ENCODE data around the gene ACOT9.

- TF ChIP-seq KAT2A (conservative IDR thresholded peaks at IDR 0.05; ENCODE audit: control insufficient read depth, low read depth, low read length), result no peak
- TF ChIP-seq CEBPB (IDR thresholded peaks at IDR 0.05; ENCODE audit: borderline replicate concordance in 1 of 2, low read depth in 2 of 2, low read length in 2 of 2), result no peak
- no peak for TF ChIP-seq ESRRA (IDR thresholded peaks at IDR 0.05; ENCODE audit: low read length)
- TF ChIP-seq EGR1 (IDR thresholded peaks at IDR 0.05; ENCODE audit: borderline replicate concordance in 1 of 2, low read depth in 2 of 2, low read length in 2 of 2), result no peak
- no peak for TF ChIP-seq TAF1 (IDR thresholded peaks at IDR 0.05; ENCODE audit: borderline replicate concordance, low read depth, low read length)
- no peak for TF ChIP-seq NFYB (IDR thresholded peaks at IDR 0.05; ENCODE audit: insufficient read depth, low read depth, low read length)
- no peak for TF ChIP-seq EZH2 (IDR thresholded peaks at IDR 0.05; ENCODE audit: borderline replicate concordance, control insufficient read depth, low read depth, low read length)
- no peak for TF ChIP-seq POLR2AphosphoS5 (IDR thresholded peaks at IDR 0.05; ENCODE audit: low read length)
- TF ChIP-seq CREB1 (IDR thresholded peaks at IDR 0.05; ENCODE audit: low read depth), result no peak
- no peak for TF ChIP-seq TCF7 (IDR thresholded peaks at IDR 0.05; ENCODE audit: borderline replicate concordance)
Measured at GRCh38 chrX:23661671-23662070, 81.4 kb downstream of the ACOT9 start.

Measured in GM12878 (cell line).